ENCODE data around the gene USP25.

The USP25 gene

GRCh38 chr21:15740383-15740782, 10.6 kb downstream of the USP25 start:
- Histone ChIP-seq H3K4me1 (peaks cover 0 to 71% (median 0%) of the 10 kb centered on the region in 10 experiments; a peak in 7 of 20 replicates), H4K20me1 (peaks cover 11 to 100% (median 52%) of the 10 kb centered on the region in 11 experiments; a peak in 19 of 22 replicates), H3K4me2 (peak overlapping the region in 1 of 11 experiments; percentile 31; a peak in 1 of 22 replicates), H3K4me3 (no peak overlapping the region), H3K27me3 (no peaks in the 10 kb centered on the region), H3K36me3 (peaks cover 17 to 63% (median 40%) of the 10 kb centered on the region in 11 experiments), H3K9me3 (replicated peaks in 1 of 11) (peaks cover 0 to 91% (median 69%) of the 10 kb centered on the region in 11 experiments; a peak in 20 of 22 replicates), H3K27ac (no peak overlapping the region), H3K9ac (no peak overlapping the region)
- no peak for TF ChIP-seq Cebpa-rat (IDR thresholded peaks at IDR 0.05)

GRCh38 chr21:15741510-15741909, 11.7 kb downstream of the USP25 start:
- H4K20me1 ChIP-seq: peaks cover 11 to 100% (median 53%) of the 10 kb centered on the region in 11 experiments; a peak in 19 of 22 replicates
- H3K4me2 ChIP-seq: peak overlapping the region in 2 of 11 experiments; percentile 56 to 60; a peak in 3 of 22 replicates
- H3K4me1 ChIP-seq: peaks cover 0 to 59% (median 0%) of the 10 kb centered on the region in 10 experiments; a peak in 6 of 20 replicates
- H3K36me3 ChIP-seq: peaks cover 17 to 59% (median 39%) of the 10 kb centered on the region in 11 experiments
- no peak overlapping the region for H3K27ac ChIP-seq
- H3K9ac ChIP-seq: no peak overlapping the region
- TF ChIP-seq Cebpa-rat (IDR thresholded peaks at IDR 0.05): no peak
- no peak overlapping the region for H3K4me3 ChIP-seq
- peaks cover 0 to 91% (median 72%) of the 10 kb centered on the region in 11 experiments; a peak in 20 of 22 replicates for H3K9me3 ChIP-seq (replicated peaks in 1 of 11)
- no peaks in the 10 kb centered on the region for H3K27me3 ChIP-seq

- H3K9me3 ChIP-seq (replicated peaks in 1 of 11): peaks cover 0 to 88% (median 68%) of the 10 kb centered on the region in 11 experiments; a peak in 20 of 22 replicates
- H3K27ac ChIP-seq: no peak overlapping the region
- peaks cover 11 to 100% (median 54%) of the 10 kb centered on the region in 11 experiments; a peak in 19 of 22 replicates for H4K20me1 ChIP-seq
- peaks cover 17 to 59% (median 39%) of the 10 kb centered on the region in 11 experiments for H3K36me3 ChIP-seq
- H3K4me3 ChIP-seq: no peak overlapping the region
- H3K27me3 ChIP-seq: no peaks in the 10 kb centered on the region
- H3K4me2 ChIP-seq: peak overlapping the region in 3 of 11 experiments; percentile 14 to 60 (median 56); a peak in 3 of 22 replicates
- TF ChIP-seq Cebpa-rat (IDR thresholded peaks at IDR 0.05): no peak
- H3K9ac ChIP-seq: no peak overlapping the region; a peak in 1 of 22 replicates
- H3K4me1 ChIP-seq: peaks cover 0 to 56% (median 0%) of the 10 kb centered on the region in 10 experiments; a peak in 6 of 20 replicates
These were observed 12.4 kb downstream of the USP25 start for GRCh38 chr21:15742052-15742670.

- Histone ChIP-seq H3K27me3 (no peaks in the 10 kb centered on the region), H3K9me3 (replicated peaks in 1 of 11) (peaks cover 0 to 83% (median 63%) of the 10 kb centered on the region in 11 experiments; a peak in 20 of 22 replicates), H3K4me2 (peak overlapping the region in 3 of 11 experiments; percentile 14 to 60 (median 56); a peak in 2 of 22 replicates), H3K9ac (no peak overlapping the region), H3K4me1 (peaks cover 0 to 55% (median 0%) of the 10 kb centered on the region in 10 experiments; a peak in 6 of 20 replicates), H3K36me3 (peaks cover 17 to 59% (median 36%) of the 10 kb centered on the region in 11 experiments), H3K4me3 (no peak overlapping the region), H3K27ac (no peak overlapping the region), H4K20me1 (peaks cover 11 to 98% (median 54%) of the 10 kb centered on the region in 11 experiments; a peak in 19 of 22 replicates)
- TF ChIP-seq Cebpa-rat (IDR thresholded peaks at IDR 0.05): no peak
These were observed 12.9 kb downstream of the USP25 start for GRCh38 chr21:15742694-15743093.

GRCh38 chr21:15743593-15743992, 13.8 kb downstream of the USP25 start:
- TF ChIP-seq Cebpa-rat (IDR thresholded peaks at IDR 0.05): no peak
- Histone ChIP-seq H3K27me3 (no peaks in the 10 kb centered on the region), H3K9me3 (replicated peaks in 1 of 11) (peaks cover 0 to 85% (median 58%) of the 10 kb centered on the region in 11 experiments; a peak in 20 of 22 replicates), H3K27ac (no peak overlapping the region), H4K20me1 (peaks cover 11 to 98% (median 51%) of the 10 kb centered on the region in 11 experiments; a peak in 19 of 22 replicates), H3K4me1 (peaks cover 0 to 55% (median 0%) of the 10 kb centered on the region in 10 experiments; a peak in 6 of 20 replicates), H3K4me2 (no peak overlapping the region), H3K4me3 (no peak overlapping the region), H3K36me3 (peaks cover 17 to 66% (median 39%) of the 10 kb centered on the region in 11 experiments), H3K9ac (no peak overlapping the region)

- H3K9ac ChIP-seq: no peak overlapping the region
- H4K20me1 ChIP-seq: peaks cover 4 to 98% (median 43%) of the 10 kb centered on the region in 11 experiments; a peak in 18 of 22 replicates
- peaks cover 17 to 72% (median 42%) of the 10 kb centered on the region in 11 experiments for H3K36me3 ChIP-seq
These were observed 15.1 kb downstream of the USP25 start for GRCh38 chr21:15744926-15745325.

GRCh38 chr21:15748586-15748985, 18.8 kb downstream of the USP25 start:
- Histone ChIP-seq H4K20me1 (peaks cover 4 to 98% (median 32%) of the 10 kb centered on the region in 11 experiments; a peak in 17 of 22 replicates), H3K9ac (no peak overlapping the region), H3K4me1 (peaks cover 0 to 36% (median 0%) of the 10 kb centered on the region in 10 experiments; a peak in 4 of 20 replicates), H3K9me3 (replicated peaks in 1 of 11) (peaks cover 0 to 79% (median 67%) of the 10 kb centered on the region in 11 experiments; a peak in 19 of 22 replicates), H3K27me3 (no peaks in the 10 kb centered on the region), H3K27ac (peak overlapping the region in 1 of 11 experiments; percentile 61; a peak in 1 of 22 replicates), H3K4me3 (no peak overlapping the region), H3K36me3 (peaks cover 4 to 55% (median 34%) of the 10 kb centered on the region in 11 experiments; a peak in 21 of 22 replicates), H3K4me2 (no peak overlapping the region)
- no peak for TF ChIP-seq Cebpa-rat (IDR thresholded peaks at IDR 0.05)

More at GRCh38 chr21:15744926-15745325, 15.1 kb downstream of the USP25 start:
- H3K4me2 ChIP-seq: no peak overlapping the region
- no peaks in the 10 kb centered on the region for H3K27me3 ChIP-seq
- H3K4me3 ChIP-seq: no peak overlapping the region
- peaks cover 0 to 44% (median 0%) of the 10 kb centered on the region in 10 experiments; a peak in 6 of 20 replicates for H3K4me1 ChIP-seq
- H3K9me3 ChIP-seq (replicated peaks in 1 of 11): peaks cover 0 to 81% (median 66%) of the 10 kb centered on the region in 11 experiments; a peak in 20 of 22 replicates
- H3K27ac ChIP-seq: no peak overlapping the region
- TF ChIP-seq Cebpa-rat (IDR thresholded peaks at IDR 0.05): no peak

GRCh38 chr21:15749082-15749860, 19.5 kb downstream of the USP25 start:
- Histone ChIP-seq H3K4me3 (no peak overlapping the region), H3K9me3 (replicated peaks in 1 of 11) (peaks cover 0 to 79% (median 65%) of the 10 kb centered on the region in 11 experiments; a peak in 19 of 22 replicates), H3K4me1 (peaks cover 0 to 43% (median 0%) of the 10 kb centered on the region in 10 experiments; a peak in 6 of 20 replicates), H3K4me2 (no peak overlapping the region), H3K27me3 (no peaks in the 10 kb centered on the region), H3K36me3 (peaks cover 0 to 48% (median 29%) of the 10 kb centered on the region in 11 experiments; a peak in 19 of 22 replicates), H3K9ac (no peak overlapping the region), H3K27ac (peak overlapping the region in 3 of 11 experiments; percentile 7 to 61 (median 53); a peak in 2 of 22 replicates), H4K20me1 (peaks cover 3 to 98% (median 32%) of the 10 kb centered on the region in 11 experiments; a peak in 18 of 22 replicates)
- no peak for TF ChIP-seq Cebpa-rat (IDR thresholded peaks at IDR 0.05)

Measured in BLaER1 treated with 17β-estradiol and CSF1 and Interleukin-3, amounts not matched to agents 10 nM and 100 nM (cell line).